Esophagus squamous epithelium (tissue), 5 donors: ENCODE measurements around the gene RNF128. TPM values are rescaled to one million over a fixed set of nuclear protein-coding genes. Genes with fewer than 3 reads are reported as not detected.

Experiments used
- DNase-seq: peaks from one replicate; lab custom pipeline; 2025; lab: John Stamatoyannopoulos, UW
- H3K27ac ChIP-seq, 4 donors: fragments of 200-600 bp; sonication (generic); one replicate each; pipeline ENCODE4 v1.5.1; 2016 to 2019; ENCODE audit warnings: mild to moderate bottlenecking in 1 of 4
- H3K27me3 ChIP-seq, 4 donors: fragments of 200-600 bp; sonication (generic); 1 replicate in 3 of 4; 2 replicates in 1 of 4; pipeline versions ENCODE4 v1.5.1 to v1.6.0; 2017 to 2021; ENCODE audit warnings: antibody characterized with exemption in 1 of 4
- H3K36me3 ChIP-seq, 3 donors: fragments of 200-600 bp; sonication (generic); one replicate each; pipeline ENCODE4 v1.5.1; 2016 to 2019
- H3K4me1 ChIP-seq, 3 donors: fragments of 200-600 bp; sonication (generic); one replicate each; pipeline ENCODE4 v1.5.1; 2017 to 2019
- H3K4me3 ChIP-seq, 4 donors: fragments of 200-600 bp; sonication (generic); 1 replicate in 3 of 4; 2 replicates in 1 of 4; pipeline ENCODE4 v1.5.1; 2016 to 2019; ENCODE audit warnings: mild to moderate bottlenecking in 2 of 4, moderate library complexity in 1 of 4
- H3K9me3 ChIP-seq, 3 donors: fragments of 200-600 bp; sonication (generic); one replicate each; pipeline ENCODE4 v1.5.1; 2016 to 2019
- CTCF ChIP-seq, 6 experiments: fragments of 450-650 bp in 4 of 6; fragments of 200-600 bp in 2 of 6; sonication (generic) in 2 of 6; IDR thresholded peaks; one replicate each; pipeline ENCODE4 v1.5.1; 2016 to 2019; ENCODE audit warnings: antibody characterized with exemption in 6 of 6, mild to moderate bottlenecking in 4 of 6, moderate library complexity in 4 of 6
- POLR2A ChIP-seq, 4 donors: fragments of 450-650 bp; IDR thresholded peaks; one replicate each; pipeline ENCODE4 v1.6.1; 2017; ENCODE audit warnings: antibody characterized with exemption in 4 of 4, mild to moderate bottlenecking in 4 of 4, moderate library complexity in 3 of 4
- WGBS, 2 donors: methylation state at CpG; one replicate each; pipeline ENCODE4 v1.1.5; 2018; 5-methylcytosine and 5-hydroxymethylcytosine counted together
- intact Hi-C: fragments of 100-400 bp; cut with DNase I; formaldehyde crosslinking; loops from one replicate; pipeline ENCODE4 v1.15.0; 2022
- total RNA-seq, 4 donors: library from RNA; depleted of rRNA; stranded (reverse); fragments of >200 nt; gene quantifications; one replicate each; pipeline ENCODE4 v1.1.0, GENCODE V29; 2016
- donor health status: DM: yes; HTN: yes; CAD: no.

Gene RNF128
- total RNA-seq, 4 donors from 2014 or later, result 5.9 to 13.3 (median 8.5) TPM

DNA sequence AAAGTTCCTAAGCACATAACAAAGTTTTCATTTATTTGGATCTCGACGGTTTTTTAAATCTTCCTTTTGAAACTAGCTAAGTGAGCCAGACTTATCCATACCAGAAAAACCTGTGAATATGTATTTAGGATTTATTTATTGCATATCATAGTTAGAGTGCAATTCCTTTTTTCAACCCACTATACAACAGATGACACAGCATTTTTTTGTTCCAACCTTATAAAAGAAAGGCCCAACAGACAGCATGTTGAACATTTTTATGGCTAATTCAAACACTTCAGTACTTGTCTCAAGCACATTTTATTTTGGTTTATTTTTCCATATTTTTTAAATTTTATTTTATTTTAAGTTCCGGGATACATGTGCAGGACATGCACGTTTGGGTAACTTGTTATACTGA lies 15.1 kb upstream of the RNF128 start:
- Histone ChIP-seq H3K27me3 (no peaks in the 10 kb centered on the region), H3K4me1 (no peaks in the 10 kb centered on the region), H3K4me3 (no peak overlapping the region), H3K36me3 (no peaks in the 10 kb centered on the region), H3K27ac (no peak overlapping the region), H3K9me3 (no peaks in the 10 kb centered on the region)
- DNase-seq, result no peak
- no peak for TF ChIP-seq POLR2A (IDR thresholded peaks at IDR 0.05)
- no peak for TF ChIP-seq CTCF (IDR thresholded peaks at IDR 0.05)
- intact Hi-C loops, result no loop called here
- 67 to 89% methylated on average over 4 of the region's 4 CpGs for WGBS, 2 donors

- no peaks in the 10 kb centered on the region for H3K27me3 ChIP-seq
- H3K4me1 ChIP-seq, result no peaks in the 10 kb centered on the region
- no peak overlapping the region for H3K27ac ChIP-seq
- DNase-seq, result no peak
- TF ChIP-seq POLR2A (IDR thresholded peaks at IDR 0.05), result no peak
- no peak for TF ChIP-seq CTCF (IDR thresholded peaks at IDR 0.05)
- no peaks in the 10 kb centered on the region for H3K36me3 ChIP-seq
- H3K9me3 ChIP-seq, result no peaks in the 10 kb centered on the region
- intact Hi-C loops, result no loop called here
- 86 to 88% methylated on average over 1 of the region's 1 CpG for WGBS, 2 donors
- H3K4me3 ChIP-seq, result no peak overlapping the region
Observed at GRCh38 chrX:106716004-106716403, 10.5 kb upstream of the RNF128 start.

GRCh38 chrX:106716463-106716862 lies 10.0 kb upstream of the RNF128 start:
- TF ChIP-seq CTCF (IDR thresholded peaks at IDR 0.05) (no peak), POLR2A (IDR thresholded peaks at IDR 0.05) (no peak)
- 32 to 60% methylated on average over 1 of the region's 1 CpG for WGBS, 2 donors
- Histone ChIP-seq H3K36me3 (no peaks in the 10 kb centered on the region), H3K9me3 (no peaks in the 10 kb centered on the region), H3K27me3 (no peaks in the 10 kb centered on the region), H3K4me1 (no peaks in the 10 kb centered on the region), H3K4me3 (no peak overlapping the region), H3K27ac (no peak overlapping the region)
- intact Hi-C loops, result no loop called here
- DNase-seq, result no peak

DNA sequence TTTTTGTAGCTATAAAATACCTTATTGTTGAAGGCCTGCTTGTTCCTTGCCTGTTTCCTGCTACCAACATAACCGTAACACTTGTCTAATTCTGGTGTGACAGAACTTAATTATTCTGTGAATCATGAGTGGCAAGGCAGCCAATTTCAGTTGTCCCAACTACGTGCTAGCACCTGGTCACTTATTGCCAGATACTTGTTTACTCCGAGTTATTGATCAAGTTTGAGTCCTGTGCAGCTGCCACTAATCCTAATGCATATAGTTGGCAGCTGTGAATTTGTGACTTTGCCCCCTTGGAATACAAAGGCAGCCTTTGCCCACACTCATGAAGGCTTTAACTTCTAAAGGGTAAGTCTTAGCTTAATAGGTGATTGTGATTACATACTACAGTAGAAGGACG lies 7.8 kb upstream of the RNF128 start:
- Histone ChIP-seq H3K4me3 (no peak overlapping the region), H3K36me3 (no peaks in the 10 kb centered on the region), H3K9me3 (no peaks in the 10 kb centered on the region), H3K4me1 (no peaks in the 10 kb centered on the region), H3K27ac (no peak overlapping the region), H3K27me3 (no peaks in the 10 kb centered on the region)
- 59 to 61% methylated on average over 4 of the region's 4 CpGs for WGBS, 2 donors
- DNase-seq, result no peak
- intact Hi-C loops, result no loop called here
- TF ChIP-seq CTCF (IDR thresholded peaks at IDR 0.05) (no peak), POLR2A (IDR thresholded peaks at IDR 0.05) (no peak)

DNA sequence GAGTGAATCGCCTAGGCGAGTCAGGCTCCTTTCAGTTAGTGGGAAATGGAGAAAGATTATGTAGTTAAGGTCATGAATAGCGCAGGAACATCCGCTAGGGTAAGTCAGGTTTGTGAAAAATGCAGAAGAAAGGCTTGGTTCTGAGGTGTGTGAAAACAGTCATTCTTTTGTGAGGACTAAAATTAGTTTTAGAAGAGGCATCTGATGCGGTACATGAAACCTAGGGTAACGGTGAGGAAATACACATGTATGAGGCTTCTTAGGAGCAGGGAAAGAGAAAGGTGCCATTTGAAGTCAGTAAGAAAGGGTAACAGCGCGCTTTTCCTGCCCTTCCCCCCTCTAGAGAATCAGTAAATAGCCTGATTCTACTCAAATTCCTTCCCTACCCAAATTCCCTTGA lies 570 bp upstream of the RNF128 start:
- Histone ChIP-seq H3K9me3 (no peaks in the 10 kb centered on the region), H3K4me1 (no peaks in the 10 kb centered on the region), H3K27me3 (peaks cover 0 to 9% (median 2%) of the 10 kb centered on the region in 4 donors), H3K36me3 (no peaks in the 10 kb centered on the region), H3K27ac (peak overlapping the region in 3 of 4 donors; percentile 31 to 78 (median 75)), H3K4me3 (peak overlapping the region; percentile 54 to 70 (median 62))
- DNase-seq, result no peak
- intact Hi-C loops, result no loop called here
- 4 to 29% methylated on average over 8 of the region's 8 CpGs for WGBS, 2 donors
- no peak for TF ChIP-seq POLR2A (IDR thresholded peaks at IDR 0.05)
- TF ChIP-seq CTCF (IDR thresholded peaks at IDR 0.05), result peak in 1 of 6 experiments; percentile 6
